Activated CD8-positive, alpha-beta memory T cell treated with anti-CD3 and anti-CD28 coated beads, Interleukin-2, amount 10 ng/mL, durations not matched to agents 7 days and 5 days (primary cell): Measurements from ENCODE around the gene ALPP. TPM values are rescaled to one million over a fixed set of nuclear protein-coding genes. Genes with fewer than 3 reads are reported as not detected.
"Not testable (repeated sequence)": the region's sequence is repeated elsewhere in the genome, so short reads cannot be mapped to it uniquely, and the experiment has no call there.

Experiments used
- ATAC-seq: fragments of 150-1000 bp; cut with Tn5 transposase; one replicate; pipeline ENCODE4 v1.10.0; 2021; ENCODE audit warnings: moderate library complexity
- CTCF ChIA-PET: fragments of 350-600 bp; sonication (Branson Sonifier 250); formaldehyde crosslinking; loops from one replicate; lab custom pipeline; 2021; ENCODE audit warnings: antibody characterized with exemption; lab: Charles Lee
- DNase-seq: peaks from one replicate; pipeline ENCODE4 v3.0.0-alpha.2; 2020
- H3K27ac Mint-ChIP-seq: one replicate; pipeline ENCODE4 v1.8.0; 2021; ENCODE audit warnings: mild to moderate bottlenecking, mixed read lengths
- H3K27me3 Mint-ChIP-seq: one replicate; pipeline ENCODE4 v1.8.0; 2021; ENCODE audit warnings: mixed read lengths
- H3K36me3 Mint-ChIP-seq: one replicate; pipeline ENCODE4 v1.8.0; 2021; ENCODE audit warnings: mild to moderate bottlenecking, mixed read lengths
- H3K4me1 Mint-ChIP-seq: one replicate; pipeline ENCODE4 v1.8.0; 2021; ENCODE audit warnings: mixed read lengths
- H3K4me3 Mint-ChIP-seq: one replicate; pipeline ENCODE4 v1.8.0; 2021; ENCODE audit warnings: mild to moderate bottlenecking, moderate library complexity, mixed read lengths
- H3K9me3 Mint-ChIP-seq: one replicate; pipeline ENCODE4 v1.8.0; 2022; ENCODE audit warnings: low read depth, mixed read lengths
- total RNA-seq, 2 experiments: library from RNA; stranded (reverse); gene quantifications; one replicate each; pipeline ENCODE4 v1.2.3, GENCODE V29; 2021

ALPP gene
- total RNA-seq, 2 experiments from 2014 or later, result not detected

- Mint-ChIP-seq H3K27me3 (peaks cover 35% of the 10 kb centered on the region), H3K36me3 (no peaks in the 10 kb centered on the region), H3K4me3 (no peak overlapping the region), H3K27ac (no peak overlapping the region), H3K4me1 (peaks cover under 1% of the 10 kb centered on the region), H3K9me3 (no peaks in the 10 kb centered on the region)
- no peak for DNase-seq
- CTCF ChIA-PET, result interaction anchor here (0.9 kb wide), 1 partner anchor 8 kb away, joined by 3 read pairs; no protein-coding TSS in a partner anchor
- ATAC-seq, result no peak
Measured at GRCh38 chr2:232400256-232401015, 21.9 kb downstream of the ALPP start.

DNA sequence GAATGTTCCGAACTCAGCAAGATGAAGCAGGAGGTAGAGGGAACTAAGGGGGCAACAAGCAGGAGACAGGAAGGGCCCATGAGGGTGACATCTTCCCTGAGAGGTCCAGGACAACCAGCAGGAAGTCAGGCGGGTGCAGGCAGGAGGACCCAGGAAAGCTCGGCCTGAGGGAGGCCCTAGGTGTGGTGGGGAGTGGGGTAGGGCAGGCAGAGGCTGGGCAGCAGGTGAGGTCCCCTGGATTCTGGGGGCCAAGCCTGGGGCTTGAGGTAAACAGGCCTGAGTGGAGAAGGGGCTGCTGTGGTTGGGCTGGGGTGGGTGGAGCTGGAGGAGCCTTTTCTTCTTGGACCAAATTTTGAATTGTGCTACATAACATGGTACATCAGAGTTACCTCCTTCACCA lies 24.0 kb downstream of the ALPP start:
- no peaks in the 10 kb centered on the region for H3K4me1 Mint-ChIP-seq
- DNase-seq (no peak), ATAC-seq (no peak)
- H3K36me3 Mint-ChIP-seq, result no peaks in the 10 kb centered on the region
- no peaks in the 10 kb centered on the region for H3K9me3 Mint-ChIP-seq
- CTCF ChIA-PET, result no interaction called here
- no peak overlapping the region for H3K4me3 Mint-ChIP-seq
- peaks cover 27% of the 10 kb centered on the region for H3K27me3 Mint-ChIP-seq
- H3K27ac Mint-ChIP-seq, result no peak overlapping the region

GRCh38 chr2:232405943-232406510 lies 27.5 kb downstream of the ALPP start:
- H3K27ac Mint-ChIP-seq, result no peak overlapping the region
- H3K27me3 Mint-ChIP-seq, result peaks cover 13% of the 10 kb centered on the region
- H3K9me3 Mint-ChIP-seq, result no peaks in the 10 kb centered on the region
- ATAC-seq (no peak), DNase-seq (no peak)
- H3K4me1 Mint-ChIP-seq, result no peaks in the 10 kb centered on the region
- CTCF ChIA-PET, result no interaction called here
- no peak overlapping the region for H3K4me3 Mint-ChIP-seq
- no peaks in the 10 kb centered on the region for H3K36me3 Mint-ChIP-seq

GRCh38 chr2:232406556-232407310 lies 28.2 kb downstream of the ALPP start, which contains the start of gene ALPG:
TSS of gene ALPG (plus strand) at chr2:232406844. CDS start at chr2:232406895, 51 bp downstream.
- CTCF ChIA-PET, result no interaction called here
- ATAC-seq (no peak), DNase-seq (no peak)
- no peaks in the 10 kb centered on the region for H3K36me3 Mint-ChIP-seq
- H3K27me3 Mint-ChIP-seq, result peaks cover 20% of the 10 kb centered on the region
- no peak within 1 kb of the TSS for H3K4me3 Mint-ChIP-seq
- no peak within 1 kb of the TSS for H3K27ac Mint-ChIP-seq
- no peaks in the 10 kb centered on the region for H3K9me3 Mint-ChIP-seq
- H3K4me1 Mint-ChIP-seq, result no peaks in the 10 kb centered on the region

DNA sequence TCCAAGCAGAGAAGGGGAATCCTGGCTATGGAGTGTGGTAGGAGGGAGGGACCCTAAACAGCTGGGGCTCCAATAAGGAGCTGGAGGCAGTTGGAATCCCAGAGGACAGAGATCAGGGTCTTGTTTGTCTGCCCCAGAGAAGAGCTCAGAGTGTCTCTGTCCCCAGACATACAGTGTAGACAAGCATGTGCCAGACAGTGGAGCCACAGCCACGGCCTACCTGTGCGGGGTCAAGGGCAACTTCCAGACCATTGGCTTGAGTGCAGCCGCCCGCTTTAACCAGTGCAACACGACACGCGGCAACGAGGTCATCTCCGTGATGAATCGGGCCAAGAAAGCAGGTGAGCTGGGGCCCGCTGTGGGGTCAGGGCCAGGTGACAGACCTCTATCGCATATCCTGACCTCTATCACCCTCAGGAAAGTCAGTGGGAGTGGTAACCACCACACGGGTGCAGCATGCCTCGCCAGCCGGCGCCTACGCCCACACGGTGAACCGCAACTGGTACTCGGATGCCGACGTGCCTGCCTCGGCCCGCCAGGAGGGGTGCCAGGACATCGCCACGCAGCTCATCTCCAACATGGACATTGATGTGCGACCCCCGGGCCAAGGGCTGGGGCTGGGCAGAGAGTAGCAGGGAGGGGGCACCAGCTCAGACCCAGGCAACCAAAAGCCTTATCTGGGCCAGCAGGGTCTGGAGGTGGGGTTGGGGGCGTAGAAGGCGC lies 29.0 kb downstream of the ALPP start:
- H3K9me3 Mint-ChIP-seq, H3K27ac Mint-ChIP-seq, DNase-seq, ATAC-seq, H3K36me3 Mint-ChIP-seq, CTCF ChIA-PET, H3K4me3 Mint-ChIP-seq, H3K4me1 Mint-ChIP-seq: not testable (repeated sequence)
- peaks cover 27% of the 10 kb centered on the region for H3K27me3 Mint-ChIP-seq

- H3K4me1 Mint-ChIP-seq, H3K9me3 Mint-ChIP-seq, ATAC-seq, CTCF ChIA-PET, H3K36me3 Mint-ChIP-seq, H3K4me3 Mint-ChIP-seq, DNase-seq, H3K27ac Mint-ChIP-seq: not testable (repeated sequence)
- peaks cover 33% of the 10 kb centered on the region for H3K27me3 Mint-ChIP-seq
Measured at GRCh38 chr2:232408269-232408668, 29.7 kb downstream of the ALPP start.

DNA sequence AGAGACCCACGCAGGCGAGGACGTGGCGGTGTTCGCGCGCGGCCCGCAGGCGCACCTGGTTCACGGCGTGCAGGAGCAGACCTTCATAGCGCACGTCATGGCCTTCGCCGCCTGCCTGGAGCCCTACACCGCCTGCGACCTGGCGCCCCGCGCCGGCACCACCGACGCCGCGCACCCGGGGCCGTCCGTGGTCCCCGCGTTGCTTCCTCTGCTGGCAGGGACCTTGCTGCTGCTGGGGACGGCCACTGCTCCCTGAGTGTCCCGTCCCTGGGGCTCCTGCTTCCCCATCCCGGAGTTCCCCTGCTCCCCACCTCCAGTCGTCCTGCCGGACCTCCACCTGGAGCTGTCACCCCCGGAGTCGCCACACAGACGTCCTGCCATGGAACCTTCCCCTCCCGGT lies 31.1 kb downstream of the ALPP start:
- H3K36me3 Mint-ChIP-seq, ATAC-seq, DNase-seq, H3K9me3 Mint-ChIP-seq, CTCF ChIA-PET, H3K4me1 Mint-ChIP-seq, H3K4me3 Mint-ChIP-seq, H3K27ac Mint-ChIP-seq: not testable (repeated sequence)
- H3K27me3 Mint-ChIP-seq, result peaks cover 39% of the 10 kb centered on the region

- ATAC-seq, result no peak
- Mint-ChIP-seq H3K27ac (no peak overlapping the region), H3K36me3 (no peaks in the 10 kb centered on the region), H3K4me1 (peaks cover 3% of the 10 kb centered on the region), H3K27me3 (peaks cover 37% of the 10 kb centered on the region), H3K4me3 (no peak overlapping the region), H3K9me3 (no peaks in the 10 kb centered on the region)
- CTCF ChIA-PET, result no interaction called here
- no peak for DNase-seq
Measured at GRCh38 chr2:232410238-232410900, 31.8 kb downstream of the ALPP start.

DNA sequence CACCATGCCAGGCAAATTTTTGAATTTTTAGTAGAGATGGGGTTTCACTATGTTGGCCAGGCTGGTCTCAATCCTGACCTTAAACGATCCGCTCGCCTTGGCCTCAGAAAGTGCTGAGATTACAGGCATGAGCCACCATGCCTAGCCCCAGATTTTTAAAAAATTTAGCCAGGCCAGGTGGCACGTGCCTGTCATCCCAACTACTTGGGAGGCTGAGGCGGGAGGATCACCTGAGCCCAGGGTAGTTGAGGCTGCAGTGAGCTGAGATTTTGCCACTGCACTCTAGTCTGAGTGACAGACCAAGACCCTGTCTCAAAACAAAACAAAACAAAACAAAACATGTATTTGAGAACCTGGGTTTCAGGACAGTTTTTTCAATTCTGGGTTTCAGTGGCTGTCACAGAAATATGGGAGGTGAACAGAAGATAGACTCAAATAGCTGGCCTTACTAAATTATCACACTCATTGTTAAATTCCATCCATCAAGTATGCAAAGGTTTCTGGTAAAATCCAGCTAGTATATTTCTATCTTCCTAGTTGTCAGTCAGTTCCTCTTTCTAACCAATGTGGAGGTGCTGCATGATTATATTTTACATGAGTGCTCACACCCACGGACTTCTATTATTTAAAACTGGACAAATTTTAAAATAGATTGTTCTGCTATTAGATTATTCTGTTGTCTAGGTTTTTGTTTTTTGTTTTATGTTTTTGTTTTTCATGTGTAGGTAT lies 33.5 kb downstream of the ALPP start:
- peaks cover 42% of the 10 kb centered on the region for H3K27me3 Mint-ChIP-seq
- CTCF ChIA-PET, result no interaction called here
- H3K4me3 Mint-ChIP-seq, result no peak overlapping the region
- H3K4me1 Mint-ChIP-seq, result peaks cover 3% of the 10 kb centered on the region
- ATAC-seq, result no peak
- no peaks in the 10 kb centered on the region for H3K36me3 Mint-ChIP-seq
- no peaks in the 10 kb centered on the region for H3K9me3 Mint-ChIP-seq
- DNase-seq, result no peak
- no peak overlapping the region for H3K27ac Mint-ChIP-seq

DNA sequence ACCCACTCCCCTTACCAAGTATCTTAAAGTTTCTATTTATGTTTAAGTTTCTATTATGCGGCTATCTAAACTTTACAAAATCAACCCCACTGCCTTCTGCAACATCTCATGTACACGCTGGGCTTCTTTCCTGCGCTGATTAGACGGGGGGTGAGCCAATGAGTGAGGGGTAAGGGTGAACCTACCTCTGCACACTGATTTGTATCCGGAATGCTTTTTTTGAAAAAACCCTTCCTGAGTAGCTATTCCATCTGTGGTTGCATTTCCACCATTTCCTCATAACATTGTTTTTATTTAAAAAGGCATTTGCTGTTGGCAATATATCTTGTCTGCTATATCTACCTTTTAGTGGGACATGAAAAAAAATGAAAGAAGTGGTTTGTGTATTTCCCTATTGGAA lies 34.4 kb downstream of the ALPP start:
- DNase-seq, result no peak
- peaks cover 43% of the 10 kb centered on the region for H3K27me3 Mint-ChIP-seq
- no peaks in the 10 kb centered on the region for H3K36me3 Mint-ChIP-seq
- no peak overlapping the region for H3K4me3 Mint-ChIP-seq
- no peaks in the 10 kb centered on the region for H3K9me3 Mint-ChIP-seq
- H3K4me1 Mint-ChIP-seq, result peaks cover 3% of the 10 kb centered on the region
- H3K27ac Mint-ChIP-seq, result no peak overlapping the region
- CTCF ChIA-PET, result no interaction called here
- ATAC-seq, result no peak

GRCh38 chr2:232415138-232415690 lies 36.7 kb downstream of the ALPP start:
- no peaks in the 10 kb centered on the region for H3K9me3 Mint-ChIP-seq
- H3K27ac Mint-ChIP-seq, result no peak overlapping the region
- DNase-seq (no peak), ATAC-seq (no peak)
- peaks cover 9% of the 10 kb centered on the region for H3K4me1 Mint-ChIP-seq
- no peak overlapping the region for H3K4me3 Mint-ChIP-seq
- peaks cover 62% of the 10 kb centered on the region for H3K27me3 Mint-ChIP-seq
- no peaks in the 10 kb centered on the region for H3K36me3 Mint-ChIP-seq
- CTCF ChIA-PET, result no interaction called here
